Right atrium auricular region (tissue), 2 donors: ENCODE results near the gene GFRA3. TPM values are rescaled to one million over a fixed set of nuclear protein-coding genes. Genes with fewer than 3 reads are reported as not detected.

Source experiments
- DNase-seq: peaks from one replicate; pipeline ENCODE4 v3.0.0-alpha.2; 2019; ENCODE audit warnings: low spot score
- H3K27ac ChIP-seq, 2 donors: fragments of 200-600 bp; sonication (generic); 1 replicate in 1 of 2; 2 replicates in 1 of 2; pipeline ENCODE4 v1.5.1; 2016 to 2019
- H3K27me3 ChIP-seq, 2 donors: fragments of 200-600 bp; sonication (generic); one replicate each; pipeline versions ENCODE4 v1.5.1 to v1.6.0; 2017 to 2019
- H3K36me3 ChIP-seq: fragments of 200-600 bp; sonication (generic); one replicate; pipeline ENCODE4 v1.5.1; 2016
- H3K4me1 ChIP-seq, 2 donors: fragments of 200-600 bp; sonication (generic); one replicate each; pipeline versions ENCODE4 v1.5.1 to v1.6.0; 2017 to 2019
- H3K4me3 ChIP-seq, 2 donors: fragments of 200-600 bp; sonication (generic); 1 replicate in 1 of 2; 2 replicates in 1 of 2; pipeline ENCODE4 v1.5.1; 2017 to 2019; ENCODE audit warnings: mild to moderate bottlenecking in 1 of 2, moderate library complexity in 1 of 2
- H3K9me3 ChIP-seq, 2 donors: fragments of 200-600 bp; sonication (generic); one replicate each; pipeline ENCODE4 v1.5.1; 2019
- CTCF ChIP-seq, 2 donors: fragments of 200-600 bp; sonication (generic); IDR thresholded peaks; one replicate each; pipeline ENCODE4 v1.5.1; 2019; ENCODE audit warnings: antibody characterized with exemption in 2 of 2
- total RNA-seq, 2 donors: library from RNA; depleted of rRNA; stranded (reverse); fragments of >200 nt; gene quantifications; one replicate each; pipeline ENCODE4 v1.1.0, GENCODE V29; 2016

The GFRA3 gene
- total RNA-seq, 2 donors from 2014 or later, result 0.39 to 0.85 TPM

GRCh38 chr5:138226910-138227309, 47.5 kb downstream of the GFRA3 start:
- TF ChIP-seq CTCF (IDR thresholded peaks at IDR 0.05), result no peak

GRCh38 chr5:138224712-138225111, 49.7 kb downstream of the GFRA3 start:
- Histone ChIP-seq H3K4me3 (no peak overlapping the region), H3K4me1 (peaks cover 0 to 3% of the 10 kb centered on the region in 2 donors), H3K27ac (no peak overlapping the region), H3K27me3 (no peaks in the 10 kb centered on the region), H3K9me3 (peaks cover 0 to 6% of the 10 kb centered on the region in 2 donors), H3K36me3 (no peaks in the 10 kb centered on the region)
- no peak for DNase-seq
- TF ChIP-seq CTCF (IDR thresholded peaks at IDR 0.05), result no peak

More at GRCh38 chr5:138226910-138227309, 47.5 kb downstream of the GFRA3 start:
- Histone ChIP-seq H3K36me3 (no peaks in the 10 kb centered on the region), H3K27ac (no peak overlapping the region), H3K27me3 (no peaks in the 10 kb centered on the region), H3K4me3 (no peak overlapping the region), H3K4me1 (peaks cover 0 to 19% of the 10 kb centered on the region in 2 donors), H3K9me3 (peaks cover 0 to 6% of the 10 kb centered on the region in 2 donors)
- no peak for DNase-seq

- H3K4me3 ChIP-seq, result no peak overlapping the region
- no peak for TF ChIP-seq CTCF (IDR thresholded peaks at IDR 0.05)
- DNase-seq, result no peak
- no peaks in the 10 kb centered on the region for H3K27me3 ChIP-seq
- H3K36me3 ChIP-seq, result no peaks in the 10 kb centered on the region
- peaks cover 0 to 6% of the 10 kb centered on the region in 2 donors for H3K9me3 ChIP-seq
- H3K4me1 ChIP-seq, result no peaks in the 10 kb centered on the region
- H3K27ac ChIP-seq, result no peak overlapping the region
Measured at GRCh38 chr5:138223532-138223931, 50.9 kb downstream of the GFRA3 start.

GRCh38 chr5:138216799-138217198, 57.6 kb downstream of the GFRA3 start:
- Histone ChIP-seq H3K27me3 (no peaks in the 10 kb centered on the region), H3K4me1 (peaks cover 0 to 16% of the 10 kb centered on the region in 2 donors), H3K4me3 (no peak overlapping the region), H3K36me3 (no peaks in the 10 kb centered on the region), H3K27ac (no peak overlapping the region), H3K9me3 (no peaks in the 10 kb centered on the region)
- DNase-seq, result no peak
- no peak for TF ChIP-seq CTCF (IDR thresholded peaks at IDR 0.05)

GRCh38 chr5:138213161-138214029, 61.0 kb downstream of the GFRA3 start, which contains the start of gene CDC23:
CDC23 (minus strand) TSS chr5:138213323; CDS start chr5:138213312, 11 bp downstream.
- H3K9me3 ChIP-seq, result no peaks in the 10 kb centered on the region
- H3K27me3 ChIP-seq, result no peaks in the 10 kb centered on the region
- H3K36me3 ChIP-seq, result no peaks in the 10 kb centered on the region
- peak within 1 kb of the TSS; percentile 66 to 85 for H3K27ac ChIP-seq
- H3K4me3 ChIP-seq, result peak within 1 kb of the TSS; percentile 81 to 92
- peak; percentile 96 for DNase-seq
- peaks cover 0 to 18% of the 10 kb centered on the region in 2 donors for H3K4me1 ChIP-seq
- TF ChIP-seq CTCF (IDR thresholded peaks at IDR 0.05), result no peak
